Fibroblast of pulmonary artery (primary cell): ENCODE data around the gene FHIT.

Experiments used
- DNase-seq: peaks from one replicate; pipeline ENCODE4 v3.0.0-alpha.2; 2010; ENCODE audit warnings: low read depth
- H3K4me3 ChIP-seq: replicated peaks from 2 replicates; pipeline ENCODE4 v1.5.1; 2011; ENCODE audit warnings: low read depth, mild to moderate bottlenecking, control low read depth, low read length, moderate library complexity
- CTCF ChIP-seq: IDR thresholded peaks from 2 replicates; pipeline ENCODE4 v1.5.1; 2011; ENCODE audit warnings: mild to moderate bottlenecking, control low read depth, low read length, inconsistent platforms; ENCODE audit errors: missing control alignments

The FHIT gene

GRCh38 chr3:60774617-60775016 lies 476.6 kb downstream of the FHIT start:
- no peak overlapping the region for H3K4me3 ChIP-seq
- no peak for DNase-seq
- no peak for TF ChIP-seq CTCF

DNA sequence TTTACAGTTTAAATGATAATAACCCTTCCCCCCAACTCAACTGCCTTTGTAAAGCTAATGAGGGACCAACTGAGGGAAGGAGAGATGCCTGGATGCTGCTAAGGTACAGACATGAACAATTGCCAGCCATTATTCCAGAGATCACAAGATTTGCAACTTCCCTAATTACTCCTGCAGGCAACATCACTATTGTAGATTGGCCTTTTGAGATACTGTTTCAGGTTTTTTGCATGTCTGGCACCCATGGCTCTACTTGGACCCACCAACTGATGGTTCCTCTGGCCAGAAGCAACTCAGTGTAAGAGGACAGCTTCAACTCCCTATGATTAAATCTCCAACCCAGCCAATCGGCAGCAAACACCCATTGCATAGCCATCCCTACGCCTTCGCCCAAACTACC lies 478.7 kb downstream of the FHIT start:
- H3K4me3 ChIP-seq, result no peak overlapping the region
- TF ChIP-seq CTCF, result no peak
- DNase-seq, result no peak

- no peak for DNase-seq
- TF ChIP-seq CTCF, result no peak
- no peak overlapping the region for H3K4me3 ChIP-seq
These were observed 479.5 kb downstream of the FHIT start for GRCh38 chr3:60771766-60772165.

DNA sequence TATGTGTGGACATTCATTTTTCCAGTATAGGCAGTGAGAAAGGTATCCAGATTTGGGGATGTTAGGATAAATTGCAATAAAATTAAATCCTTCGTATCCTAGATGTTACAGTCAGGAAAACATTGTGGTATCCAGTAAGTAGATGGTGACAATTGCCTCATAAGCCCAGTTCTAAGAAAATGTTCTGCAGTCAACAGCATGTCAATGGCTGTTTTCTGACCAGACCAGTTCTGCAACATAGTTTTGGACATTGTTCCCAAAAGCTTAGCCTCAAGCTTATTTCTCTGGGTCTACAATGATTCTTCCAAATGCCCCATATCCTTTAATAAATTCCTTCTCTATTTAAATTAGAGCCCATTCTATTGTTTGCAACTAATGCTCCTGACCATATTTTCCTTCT lies 480.7 kb downstream of the FHIT start:
- no peak for TF ChIP-seq CTCF
- DNase-seq, result no peak
- no peak overlapping the region for H3K4me3 ChIP-seq

DNA sequence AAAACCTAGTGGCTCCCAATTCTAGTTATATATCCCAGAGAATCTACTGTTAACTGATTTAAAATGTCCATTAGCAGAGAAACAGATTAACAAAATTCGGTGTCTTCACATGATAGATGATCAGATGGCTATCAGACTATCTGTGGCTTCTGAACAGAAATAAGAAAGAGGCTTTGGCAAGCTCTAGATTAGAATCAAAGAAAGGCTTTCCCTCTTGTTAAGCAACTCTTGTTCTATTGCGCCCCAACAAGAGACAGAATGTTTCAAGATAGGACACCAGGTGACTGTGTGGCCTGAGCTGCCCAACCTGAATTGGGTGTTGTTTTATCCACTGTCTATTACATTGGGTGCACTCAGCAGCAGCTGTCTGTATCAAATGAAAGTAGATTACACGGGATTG lies 483.7 kb downstream of the FHIT start:
- H3K4me3 ChIP-seq, result no peak overlapping the region
- TF ChIP-seq CTCF, result no peak
- DNase-seq, result no peak

DNA sequence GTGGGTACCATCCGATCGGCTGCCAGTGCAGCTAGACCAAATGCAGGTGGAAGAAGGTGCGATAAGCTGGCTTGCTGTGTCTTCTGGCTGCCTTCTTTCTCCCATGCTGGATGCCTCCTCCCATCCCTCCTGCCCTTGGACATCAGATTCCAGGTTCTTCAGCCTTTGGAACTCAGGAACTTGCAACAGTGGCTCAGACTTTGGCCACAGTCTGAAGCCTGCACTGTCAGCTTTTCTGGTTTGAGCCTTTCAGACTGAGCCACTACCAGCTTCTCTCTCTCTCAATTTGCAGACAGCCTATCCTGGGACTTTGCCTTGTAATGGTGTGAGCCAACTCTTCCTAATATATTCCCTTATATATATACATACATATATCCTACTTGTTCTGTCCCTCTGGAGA lies 485.5 kb downstream of the FHIT start:
- no peak for TF ChIP-seq CTCF
- DNase-seq, result no peak
- H3K4me3 ChIP-seq, result no peak overlapping the region

DNA sequence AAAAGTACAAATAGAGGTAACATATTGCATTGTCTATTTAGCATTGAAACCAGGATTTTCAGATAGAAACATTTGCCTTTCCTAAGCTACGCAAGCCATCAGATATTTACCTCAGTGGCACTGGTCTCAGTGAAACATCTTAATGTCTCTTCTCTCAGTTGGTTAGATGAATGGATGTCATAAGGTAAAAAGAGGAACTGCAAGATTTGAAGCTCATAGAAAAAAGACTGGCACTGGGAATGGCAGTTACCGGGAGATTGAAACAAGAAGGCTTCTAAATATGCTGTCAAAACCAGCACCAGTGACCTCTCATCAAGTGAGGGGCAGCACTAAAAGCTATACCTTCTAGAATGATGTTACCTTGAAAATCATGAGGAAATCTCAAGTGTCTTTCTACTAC lies 486.4 kb downstream of the FHIT start:
- DNase-seq, result no peak
- no peak overlapping the region for H3K4me3 ChIP-seq
- no peak for TF ChIP-seq CTCF
